IMR-90 (cell line): ENCODE measurements around the gene FGG. TPM values are rescaled to one million over a fixed set of nuclear protein-coding genes. Genes with fewer than 3 reads are reported as not detected.

Source experiments
- ATAC-seq: fragments of 200-7000 bp; cut with Tn5 transposase; 2 replicates; pipeline ENCODE4 v1.9.1; 2020; ENCODE audit warnings: low read depth, mild to moderate bottlenecking, moderate library complexity
- BruUV-seq: library from RNA; stranded (reverse); fragments of 400-500 nt; replicated peaks from 2 replicates; lab custom pipeline; 2021; lab: Mats Ljungman, UMichigan
- CTCF ChIA-PET: fragments of 300-600 bp; formaldehyde crosslinking; extraction: SDS; loops from one replicate; lab custom pipeline; 2021; ENCODE audit warnings: antibody characterized with exemption; lab: Yijun Ruan, JAX
- POLR2A ChIA-PET: fragments of 300-600 bp; sonication (Branson Sonifier 250); formaldehyde crosslinking; loops from one replicate; lab custom pipeline; 2022; ENCODE audit warnings: antibody characterized with exemption; ENCODE audit not compliant: unreplicated experiment; lab: Charles Lee
- DNase-seq: peaks from one replicate; pipeline ENCODE4 v3.0.0; 2013
- H2AFZ ChIP-seq: replicated peaks from 2 replicates; pipeline ENCODE3; 2013; ENCODE audit warnings: low read length, mild to moderate bottlenecking; ENCODE audit not compliant: poor library complexity
- H2AK5ac ChIP-seq: 2 replicates; pipeline ENCODE4 v1.6.1; 2013; ENCODE audit warnings: low read depth, low read length, inconsistent platforms
- H2AK9ac ChIP-seq: replicated peaks from 2 replicates; pipeline ENCODE3; 2013; ENCODE audit warnings: mild to moderate bottlenecking, low read depth, low read length, moderate library complexity; ENCODE audit not compliant: poor library complexity
- H2BK120ac ChIP-seq: 2 replicates; pipeline ENCODE4 v1.6.1; 2013; ENCODE audit warnings: low read depth, low read length, inconsistent platforms
- H2BK15ac ChIP-seq: 3 replicates; pipeline ENCODE4 v1.6.1; 2013; ENCODE audit warnings: low read depth, low read length, inconsistent platforms
- H2BK20ac ChIP-seq: 2 replicates; pipeline ENCODE4 v1.6.1; 2013; ENCODE audit warnings: low read depth, mild to moderate bottlenecking, inconsistent platforms, low read length, moderate library complexity
- H2BK5ac ChIP-seq: 2 replicates; pipeline ENCODE4 v1.6.1; 2013; ENCODE audit warnings: mild to moderate bottlenecking, low read depth, low read length, inconsistent platforms; ENCODE audit not compliant: poor library complexity, severe bottlenecking
- H3K14ac ChIP-seq: replicated peaks from 2 replicates; pipeline ENCODE4 v1.6.1; 2013; ENCODE audit warnings: low read depth, low read length, inconsistent platforms
- H3K18ac ChIP-seq: 2 replicates; pipeline ENCODE4 v1.6.1; 2013; ENCODE audit warnings: low read depth, low read length, control low read depth
- H3K23ac ChIP-seq: 2 replicates; pipeline ENCODE4 v1.6.1; 2013; ENCODE audit warnings: low read depth, low read length, inconsistent platforms
- H3K27ac ChIP-seq: 2 replicates; pipeline ENCODE4 v1.5.1; 2013; ENCODE audit warnings: mild to moderate bottlenecking, control low read depth, low read length; ENCODE audit not compliant: insufficient read depth
- H3K27me3 ChIP-seq: 2 replicates; pipeline ENCODE4 v1.6.1; 2013; ENCODE audit warnings: low read length; ENCODE audit not compliant: control insufficient read depth, insufficient read depth
- H3K36me3 ChIP-seq: 2 replicates; pipeline ENCODE4 v1.6.1; 2013; ENCODE audit warnings: low read length, mixed read lengths; ENCODE audit not compliant: control insufficient read depth, insufficient read depth
- H3K4ac ChIP-seq: 2 replicates; pipeline ENCODE4 v1.6.1; 2013; ENCODE audit warnings: low read depth, low read length, inconsistent platforms
- H3K4me1 ChIP-seq: 2 replicates; pipeline ENCODE4 v1.6.1; 2013; ENCODE audit warnings: low read length, mixed read lengths; ENCODE audit not compliant: control insufficient read depth, insufficient read depth
- H3K4me2 ChIP-seq: 2 replicates; pipeline ENCODE4 v1.6.1; 2013; ENCODE audit warnings: low read depth, mild to moderate bottlenecking, control low read depth, low read length, moderate library complexity
- H3K4me3 ChIP-seq: 2 replicates; pipeline ENCODE4 v1.5.1; 2013; ENCODE audit warnings: low read depth, mild to moderate bottlenecking, control low read depth, low read length, moderate library complexity; ENCODE audit not compliant: insufficient read depth
- H3K56ac ChIP-seq: 2 replicates; pipeline ENCODE4 v1.6.1; 2013; ENCODE audit warnings: low read length, inconsistent platforms; ENCODE audit not compliant: insufficient read depth; ENCODE audit errors: extremely low read depth
- H3K79me1 ChIP-seq, 2 experiments: 2 replicates each; pipeline ENCODE4 v1.6.1; 2013; ENCODE audit warnings: low read length in 2 of 2, inconsistent platforms in 1 of 2, low read depth in 1 of 2
- H3K9ac ChIP-seq: 2 replicates; pipeline ENCODE4 v1.6.1; 2013; ENCODE audit warnings: low read depth, low read length, control low read depth
- H3K9me1 ChIP-seq: 2 replicates; pipeline ENCODE4 v1.6.1; 2013; ENCODE audit warnings: low read length, inconsistent platforms; ENCODE audit not compliant: insufficient read depth
- H3K9me3 ChIP-seq: 2 replicates; pipeline ENCODE4 v1.6.1; 2013; ENCODE audit warnings: low read length; ENCODE audit not compliant: control insufficient read depth, insufficient read depth
- H4K20me1 ChIP-seq: 2 replicates; pipeline ENCODE4 v1.6.1; 2013; ENCODE audit warnings: low read length, inconsistent platforms; ENCODE audit not compliant: insufficient read depth
- H4K5ac ChIP-seq: 2 replicates; pipeline ENCODE4 v1.6.1; 2013; ENCODE audit warnings: mild to moderate bottlenecking, low read depth, low read length, control low read depth
- H4K8ac ChIP-seq, 2 experiments: 2 replicates each; pipeline ENCODE4 v1.6.1; 2013; ENCODE audit warnings: low read depth in 2 of 2, low read length in 2 of 2, control low read depth in 1 of 2, inconsistent platforms in 1 of 2
- H4K91ac ChIP-seq: 2 replicates; pipeline ENCODE4 v1.6.1; 2013; ENCODE audit warnings: low read depth, low read length, inconsistent platforms; ENCODE audit not compliant: insufficient read depth
- BHLHE40 ChIP-seq: fragments of 150-350 bp; IDR thresholded peaks from 2 replicates; pipeline ENCODE4 v1.6.1; 2016; ENCODE audit warnings: mild to moderate bottlenecking, low read depth, low read length
- CHD1 ChIP-seq: IDR thresholded peaks from 2 replicates; pipeline ENCODE4 v1.6.1; 2012; ENCODE audit warnings: low read depth, low read length, improper control_type of control experiment
- FOS ChIP-seq: fragments of 150-350 bp; IDR thresholded peaks from 2 replicates; pipeline ENCODE4 v1.6.1; 2016; ENCODE audit warnings: low read depth, low read length
- MAZ ChIP-seq: IDR thresholded peaks from 2 replicates; pipeline ENCODE4 v1.6.1; 2012; ENCODE audit warnings: low read depth, mild to moderate bottlenecking, low read length, improper control_type of control experiment, moderate library complexity, borderline replicate concordance
- MXI1 ChIP-seq: IDR thresholded peaks from 2 replicates; pipeline ENCODE4 v1.6.1; 2012; ENCODE audit warnings: low read depth, mild to moderate bottlenecking, low read length, moderate library complexity, borderline replicate concordance
- NFE2L2 ChIP-seq: fragments of 150-350 bp; IDR thresholded peaks from 2 replicates; pipeline ENCODE4 v1.6.1; 2016; ENCODE audit warnings: low read depth, mild to moderate bottlenecking, low read length
- POLR2A ChIP-seq: IDR thresholded peaks from 2 replicates; pipeline ENCODE4 v1.6.1; 2012; ENCODE audit warnings: mild to moderate bottlenecking, low read depth, low read length
- RAD21 ChIP-seq: IDR thresholded peaks from 2 replicates; pipeline ENCODE4 v1.6.1; 2012; ENCODE audit warnings: low read length, improper control_type of control experiment
- RCOR1 ChIP-seq: IDR thresholded peaks from 2 replicates; pipeline ENCODE4 v1.6.1; 2012; ENCODE audit warnings: mild to moderate bottlenecking, low read length, improper control_type of control experiment; ENCODE audit not compliant: insufficient replicate concordance
- RFX5 ChIP-seq: IDR thresholded peaks from 2 replicates; pipeline ENCODE4 v1.8.0; 2012; ENCODE audit warnings: low read depth, mild to moderate bottlenecking, low read length, moderate library complexity
- SMC3 ChIP-seq: fragments of 150-350 bp; IDR thresholded peaks from 2 replicates; pipeline ENCODE4 v1.6.1; 2016; ENCODE audit warnings: low read depth, mild to moderate bottlenecking, antibody characterized with exemption, low read length, moderate library complexity
- USF2 ChIP-seq: fragments of 150-350 bp; IDR thresholded peaks from 2 replicates; pipeline ENCODE4 v1.6.1; 2017; ENCODE audit warnings: mild to moderate bottlenecking, antibody characterized with exemption, low read length, low read depth
- WGBS, 2 experiments: methylation state at CpG; one replicate each; pipeline versions ENCODE4 v1.1.5 to v1.1.7; 2013; ENCODE audit warnings: missing lambda C conversion rate in 2 of 2; ENCODE audit not compliant: insufficient read length in 1 of 2; ENCODE audit errors: extremely low coverage in 2 of 2; 5-methylcytosine and 5-hydroxymethylcytosine counted together
- dilution Hi-C: fragments of 300-500 bp; cut with HindIII; formaldehyde crosslinking; loops from one replicate; pipeline ENCODE4 v1.14.3; 2018; ENCODE audit warnings: low sequenced_read_pairs; ENCODE audit not compliant: unreplicated experiment
- in situ Hi-C: fragments of 300-500 bp; cut with MboI; formaldehyde crosslinking; loops from 3 replicates; pipeline ENCODE4 v1.14.3; 2019; ENCODE audit warnings: low sequenced_read_pairs, inconsistent platforms, mixed read lengths
- intact Hi-C: fragments of 100-400 bp; cut with micrococcal nuclease; formaldehyde crosslinking; loops from 2 replicates; pipeline ENCODE4 v1.10.0; 2022
- polyA plus RNA-seq, 3 experiments: library from polyadenylated mRNA; depleted of rRNA; stranded (reverse); fragments of >200 nt; gene quantifications; 2 replicates each; pipeline ENCODE4 v1.2.3, GENCODE V29; 2012; ENCODE audit warnings: low replicate concordance in 1 of 3
- total RNA-seq: library from RNA; depleted of rRNA; stranded (reverse); fragments of >200 nt; gene quantifications from 2 replicates; pipeline ENCODE4 v1.2.3, GENCODE V29; 2012
- TF ChIP-seq, protein P1 (sequence below): fragments of 150-350 bp; IDR thresholded peaks from 2 replicates; pipeline ENCODE4 v1.6.1; 2016; ENCODE audit warnings: low read depth, mild to moderate bottlenecking, low read length, moderate library complexity, borderline replicate concordance

Gene FGG
- total and polyA plus RNA-seq, 2 of the 4 experiments (the other 2 are of a cell fraction) = not detected

DNA sequence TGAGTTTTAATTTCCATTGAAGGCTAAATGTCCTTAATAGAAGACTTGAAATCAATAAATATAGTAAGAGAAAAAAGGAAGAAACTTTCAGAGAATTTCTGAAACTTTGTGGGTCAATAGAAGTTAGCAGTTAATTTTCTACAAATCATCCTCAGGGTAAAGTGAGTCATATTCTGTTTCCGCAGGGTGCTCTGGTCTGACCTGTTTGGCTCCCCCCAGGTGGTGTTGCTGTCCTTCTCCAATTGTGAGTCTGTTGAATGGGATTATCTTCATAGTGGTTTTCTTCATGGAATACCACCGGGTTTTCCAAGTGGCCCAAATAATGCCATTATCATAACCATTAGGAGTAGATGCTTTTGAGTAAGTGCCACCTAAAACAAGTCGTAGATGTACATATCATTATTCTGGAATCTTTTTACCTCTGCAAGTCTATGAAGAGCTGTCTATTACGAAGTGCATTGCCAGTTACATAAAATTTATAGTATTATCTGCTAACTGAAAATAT is 7.7 kb downstream of the FGG start:
- POLR2A ChIA-PET = no interaction called here
- H3K4me3 ChIP-seq = no peak overlapping the region
- CTCF ChIA-PET = interaction anchor here (1.3 kb wide), 1 partner anchor 53 kb away, joined by 5 read pairs; no protein-coding TSS in a partner anchor
- H4K20me1 ChIP-seq = no peaks in the 10 kb centered on the region
- ATAC-seq (no peak), DNase-seq (no peak)
- H3K9me3 ChIP-seq = no peaks in the 10 kb centered on the region
- BruUV-seq = no TSS peak
- H3K27ac ChIP-seq = no peak overlapping the region
- no peak overlapping the region for H4K8ac ChIP-seq
- no peak overlapping the region for H3K9ac ChIP-seq
- no peak overlapping the region for H3K18ac ChIP-seq
- H2AFZ ChIP-seq = no peak overlapping the region
- WGBS, 2 experiments = no CpG with 5 or more reads among the region's 4 CpGs
- no peak overlapping the region for H3K14ac ChIP-seq
- H2BK20ac ChIP-seq = no peak overlapping the region
- dilution Hi-C loops = no loop called here
- no peaks in the 10 kb centered on the region for H3K79me1 ChIP-seq
- no peak overlapping the region for H3K4me2 ChIP-seq
- no peak overlapping the region for H2BK15ac ChIP-seq
- no peak overlapping the region for H2AK5ac ChIP-seq
- H3K9me1 ChIP-seq = no peaks in the 10 kb centered on the region
- no peaks in the 10 kb centered on the region for H3K27me3 ChIP-seq
- no peak overlapping the region for H2BK120ac ChIP-seq
- intact Hi-C loops = no loop called here
- TF ChIP-seq SMC3 (no peak), POLR2A (no peak), RFX5 (no peak), RCOR1 (no peak), RAD21 (no peak), NFE2L2 (no peak), FOS (no peak), MXI1 (no peak), BHLHE40 (no peak), MAZ (no peak), CHD1 (no peak), USF2 (no peak)
- TF ChIP-seq, protein P1, sequence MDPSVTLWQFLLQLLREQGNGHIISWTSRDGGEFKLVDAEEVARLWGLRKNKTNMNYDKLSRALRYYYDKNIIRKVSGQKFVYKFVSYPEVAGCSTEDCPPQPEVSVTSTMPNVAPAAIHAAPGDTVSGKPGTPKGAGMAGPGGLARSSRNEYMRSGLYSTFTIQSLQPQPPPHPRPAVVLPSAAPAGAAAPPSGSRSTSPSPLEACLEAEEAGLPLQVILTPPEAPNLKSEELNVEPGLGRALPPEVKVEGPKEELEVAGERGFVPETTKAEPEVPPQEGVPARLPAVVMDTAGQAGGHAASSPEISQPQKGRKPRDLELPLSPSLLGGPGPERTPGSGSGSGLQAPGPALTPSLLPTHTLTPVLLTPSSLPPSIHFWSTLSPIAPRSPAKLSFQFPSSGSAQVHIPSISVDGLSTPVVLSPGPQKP = no peak
- H3K23ac ChIP-seq = no peak overlapping the region
- no peak overlapping the region for H3K4ac ChIP-seq
- no peak overlapping the region for H4K91ac ChIP-seq
- no peak overlapping the region for H3K56ac ChIP-seq
- H2BK5ac ChIP-seq = no peak overlapping the region
- in situ Hi-C loops = no loop called here
- H4K5ac ChIP-seq = no peak overlapping the region
- no peaks in the 10 kb centered on the region for H3K36me3 ChIP-seq
- H3K4me1 ChIP-seq = no peaks in the 10 kb centered on the region
- no peak overlapping the region for H2AK9ac ChIP-seq
